Stimulated activated CD4-positive, alpha-beta T cell treated with anti-CD3 and anti-CD28 coated beads, Interleukin-4, amount 100 ng/mL, for 1 hour (primary cell): ENCODE results near the gene LCP1.

ENCODE experiments used
- DNase-seq: peaks from one replicate; pipeline ENCODE4 v3.0.0-alpha.2; 2020

Gene LCP1

GRCh38 chr13:46094478-46094877 is 87.5 kb downstream of the LCP1 start:
- DNase-seq: no peak

DNA sequence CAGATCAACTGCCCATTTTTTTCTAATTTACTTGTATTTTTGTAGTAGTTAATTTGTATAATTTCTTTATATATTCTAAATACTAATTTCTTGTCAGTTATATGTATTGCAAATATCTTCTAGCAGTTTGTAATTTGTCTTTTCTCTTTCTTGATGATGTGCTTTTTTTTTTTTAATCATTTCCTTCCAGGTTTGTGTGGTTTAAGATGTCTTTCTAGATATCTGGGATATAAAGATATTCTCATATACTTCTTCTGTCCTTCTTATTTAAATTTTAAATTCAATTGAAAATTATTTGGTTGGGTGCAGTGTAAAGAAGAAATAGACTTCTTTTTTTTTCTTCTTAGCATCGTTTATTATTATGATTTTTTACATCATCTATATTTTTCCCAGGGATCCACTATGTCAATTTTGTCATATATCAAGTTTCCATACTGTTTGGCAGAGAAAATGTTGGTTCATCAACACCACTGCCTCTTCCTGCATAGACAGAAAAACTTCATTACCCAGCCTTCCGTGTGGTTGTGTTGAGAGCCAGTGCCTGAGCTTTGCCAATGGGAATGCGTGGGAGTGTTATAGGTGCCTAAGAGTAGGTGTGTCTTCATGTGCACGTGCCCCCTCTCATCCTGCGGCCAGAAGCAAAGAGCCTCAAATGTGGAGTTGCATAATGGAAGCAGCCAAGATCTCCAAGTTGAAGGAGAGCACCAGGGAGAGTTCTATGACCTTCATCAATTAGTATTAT is 93.0 kb downstream of the LCP1 start:
- DNase-seq: no peak

- no peak for DNase-seq
Observed at GRCh38 chr13:46087481-46087880, 94.5 kb downstream of the LCP1 start.

- no peak for DNase-seq
Observed at GRCh38 chr13:46086985-46087384, 95.0 kb downstream of the LCP1 start.

DNA sequence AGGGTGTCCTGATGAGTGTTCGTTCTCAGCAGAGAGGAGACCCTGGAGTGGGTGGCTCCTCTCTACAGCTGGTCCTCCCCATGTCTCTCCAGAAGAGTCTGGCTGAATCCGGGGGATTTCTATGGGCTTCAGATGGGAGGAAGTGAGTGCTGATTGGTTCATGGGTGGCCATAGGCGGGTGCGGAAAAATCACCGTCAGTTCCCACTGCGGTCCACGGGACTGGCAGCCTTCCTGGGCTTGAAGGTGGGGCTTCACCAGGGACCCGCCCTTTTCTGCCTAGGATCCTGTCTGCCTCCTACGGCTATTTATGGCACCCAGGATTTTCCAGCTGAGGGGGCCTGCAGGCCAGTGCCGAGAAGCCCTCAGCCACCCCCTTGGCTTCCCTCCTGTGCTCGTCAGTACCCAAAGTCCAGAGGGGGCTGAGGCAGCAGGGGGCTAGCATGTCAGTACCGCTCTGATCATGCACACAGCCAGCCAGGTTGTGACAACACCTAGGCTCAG is 95.5 kb downstream of the LCP1 start:
- DNase-seq: no peak

DNA sequence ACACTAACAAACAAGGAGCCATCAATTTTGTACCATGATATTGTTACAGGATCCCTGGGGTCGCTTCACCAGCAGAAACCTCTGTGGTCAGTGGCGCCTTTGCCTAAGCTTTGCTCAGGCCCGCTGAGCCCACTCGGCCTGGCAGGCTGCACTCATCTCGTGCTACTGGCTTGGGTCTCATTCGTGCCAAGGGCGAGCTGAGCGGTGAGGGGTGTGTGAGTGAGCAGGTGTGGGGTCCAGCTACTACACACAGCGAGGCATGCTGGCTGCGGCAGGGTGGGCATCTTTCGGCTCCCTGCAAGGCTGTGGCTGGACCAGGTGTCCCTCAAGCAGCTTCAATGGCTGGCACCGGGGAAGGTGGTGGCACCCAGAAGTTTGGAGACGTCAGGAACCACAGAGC is 96.2 kb downstream of the LCP1 start:
- DNase-seq: no peak

DNA sequence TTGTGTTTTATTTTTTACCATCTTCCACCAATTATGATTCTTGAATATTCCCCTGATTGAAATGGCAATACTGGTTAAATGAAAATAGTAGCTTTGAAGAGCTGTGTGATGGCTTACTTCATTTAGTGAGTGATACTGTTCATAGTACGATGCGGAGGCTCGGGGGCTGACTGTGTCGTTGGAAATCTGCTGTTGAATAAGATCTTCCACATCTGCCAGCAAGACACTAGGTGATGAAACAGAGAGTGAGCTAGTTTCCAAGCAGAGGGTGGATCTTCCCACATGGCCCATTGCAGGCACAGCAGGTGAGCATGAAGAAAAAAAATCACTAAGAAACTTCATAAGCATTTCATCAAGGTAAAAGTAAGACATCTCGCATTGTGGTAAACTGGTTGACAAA is 99.7 kb downstream of the LCP1 start:
- DNase-seq: no peak

DNA sequence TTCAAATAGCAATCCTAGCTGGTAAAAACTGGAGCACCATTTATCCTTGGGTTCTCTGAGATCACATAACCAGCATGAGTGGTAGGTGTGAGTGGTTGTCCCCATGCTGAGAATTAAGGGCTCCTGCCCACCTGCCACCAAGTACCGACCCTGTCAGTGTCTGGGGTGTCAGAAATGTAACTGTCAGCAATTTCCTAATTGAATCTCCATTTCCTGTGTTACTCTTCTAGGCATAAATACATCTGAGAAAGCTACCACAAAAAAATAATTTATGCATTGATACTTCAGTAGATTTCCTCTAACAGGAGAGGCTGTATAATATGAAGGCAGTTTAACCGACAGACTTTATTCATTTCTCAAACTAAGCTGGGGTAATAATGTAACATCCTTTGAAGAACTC is 102.2 kb downstream of the LCP1 start:
- DNase-seq: no peak

GRCh38 chr13:46077265-46077664 is 104.7 kb downstream of the LCP1 start:
- DNase-seq: no peak

DNA sequence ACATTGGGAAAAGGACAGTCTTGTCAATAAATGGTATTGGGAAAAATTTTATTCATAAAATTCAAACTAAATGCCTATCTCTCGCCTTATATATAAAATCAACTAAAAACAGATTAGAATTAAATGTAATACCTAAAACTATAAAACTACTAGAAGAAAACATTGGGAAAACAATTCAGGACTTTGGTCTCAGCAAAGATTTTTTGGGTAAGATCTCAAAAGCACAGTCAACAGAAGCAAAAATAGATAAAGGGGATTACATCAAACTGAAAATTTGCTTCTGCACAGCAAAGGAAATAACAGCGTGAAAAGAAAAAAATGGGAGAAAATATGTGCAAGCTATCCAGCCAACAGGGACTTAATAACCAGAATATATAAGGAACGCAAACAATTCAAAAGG is 105.2 kb downstream of the LCP1 start:
- DNase-seq: no peak
